Measurements from ENCODE around the gene SVBP. TPM values are rescaled to one million over a fixed set of nuclear protein-coding genes. Genes with fewer than 3 reads are reported as not detected.

SVBP gene
- polyA plus RNA-seq, 2 of the 4 experiments (the other 2 are of a cell fraction): 9.1 to 24.8 TPM

GRCh38 chr1:42797979-42798378 lies 19.2 kb downstream of the SVBP start (continued):
- TF ChIP-seq USF2 (IDR thresholded peaks at IDR 0.05): no peak

GRCh38 chr1:42797414-42797813 lies 19.8 kb downstream of the SVBP start:
- ChIA-PET CTCF (interaction anchor here (1.2 kb wide), 1 partner anchor 20 kb away, joined by 3 read pairs; no protein-coding TSS in a partner anchor), POLR2A (no interaction called here)
- WGBS (ENCODE audit: missing lambda C conversion rate): 71% methylated on average over 3 of the region's 3 CpGs
- H3K4me1 ChIP-seq: no peaks in the 10 kb centered on the region
- no peak for ATAC-seq
- no peak for FAIRE-seq
- no peak overlapping the region for H3K4me3 ChIP-seq
- H3K27ac ChIP-seq: no peak overlapping the region
- no peaks in the 10 kb centered on the region for H3K9me3 ChIP-seq
- DNase-seq (ENCODE audit: low read depth in 1 of 2, low spot score in 1 of 2): no peak
- TF ChIP-seq HES2 (IDR thresholded peaks at IDR 0.05) (no peak), RFX5 (IDR thresholded peaks at IDR 0.05) (no peak)
- no peak overlapping the region for H3K4me2 ChIP-seq

GRCh38 chr1:42793824-42794223 lies 23.4 kb downstream of the SVBP start:
- no peaks in the 10 kb centered on the region for H3K9me3 ChIP-seq
- H3K4me1 ChIP-seq: no peaks in the 10 kb centered on the region
- DNase-seq (ENCODE audit: low read depth in 1 of 2, low spot score in 1 of 2): no peak
- no peak overlapping the region for H3K4me3 ChIP-seq
- WGBS (ENCODE audit: missing lambda C conversion rate): 83% methylated on average over 2 of the region's 2 CpGs
- no peak for ATAC-seq
- ChIA-PET CTCF (interaction anchor here (1.4 kb wide), 1 partner anchor 129 kb away, joined by 7 read pairs; no protein-coding TSS in a partner anchor), POLR2A (interaction anchor here (0.8 kb wide), 1 partner anchor 112 kb away, joined by 3 read pairs; the partner anchor contains the start of gene YBX1)
- FAIRE-seq: no peak
- H3K4me2 ChIP-seq: no peak overlapping the region
- TF ChIP-seq RFX5 (IDR thresholded peaks at IDR 0.05) (no peak), POLR2A (IDR thresholded peaks at IDR 0.05; ENCODE audit: low read length) (no peak), POLR2AphosphoS2 (conservative IDR thresholded peaks at IDR 0.05; ENCODE audit: low read length) (no peak), JUNB (IDR thresholded peaks at IDR 0.05) (no peak), NR3C1 (IDR thresholded peaks at IDR 0.05) (no peak), MAFK (IDR thresholded peaks at IDR 0.05; ENCODE audit: partially characterized antibody) (no peak), ZC3H11A (IDR thresholded peaks at IDR 0.05) (no peak)
- H3K27ac ChIP-seq: no peak overlapping the region

GRCh38 chr1:42788021-42788420 lies 29.2 kb downstream of the SVBP start:
- H3K9me3 ChIP-seq: no peaks in the 10 kb centered on the region
- POLR2A ChIA-PET: no interaction called here
- CTCF ChIA-PET: interaction anchor here (1.0 to 2.0 kb wide), 2 partner anchors 10 to 285 kb away, joined by 3 to 9 read pairs; no protein-coding TSS in a partner anchor
- H3K4me2 ChIP-seq: no peak overlapping the region
- no peak overlapping the region for H3K27ac ChIP-seq
- ATAC-seq: no peak
- H3K4me3 ChIP-seq: no peak overlapping the region
- 95% methylated on average over 1 of the region's 1 CpG for WGBS (ENCODE audit: missing lambda C conversion rate)
- no peak for TF ChIP-seq NFE2L2 (conservative IDR thresholded peaks at IDR 0.05; ENCODE audit: low read length)
- no peak for TF ChIP-seq POLR2A (IDR thresholded peaks at IDR 0.05; ENCODE audit: low read length)
- TF ChIP-seq RNF2 (IDR thresholded peaks at IDR 0.05; ENCODE audit: borderline replicate concordance, low read depth): no peak
- no peak for TF ChIP-seq BCL3 (IDR thresholded peaks at IDR 0.05)
- TF ChIP-seq CBX8 (IDR thresholded peaks at IDR 0.05): no peak
- TF ChIP-seq CHD2 (IDR thresholded peaks at IDR 0.05; ENCODE audit: low read length, partially characterized antibody): no peak
- TF ChIP-seq SMC3 (IDR thresholded peaks at IDR 0.05): no peak
- no peak for TF ChIP-seq MAFK (IDR thresholded peaks at IDR 0.05; ENCODE audit: partially characterized antibody)
- no peak for TF ChIP-seq ESRRA (IDR thresholded peaks at IDR 0.05; ENCODE audit: borderline replicate concordance, low read length)
- TF ChIP-seq RFX5 (IDR thresholded peaks at IDR 0.05): no peak
- TF ChIP-seq POLR2AphosphoS2 (conservative IDR thresholded peaks at IDR 0.05; ENCODE audit: low read length): no peak
- TF ChIP-seq ZSCAN20 (CRISPR knock-in tag; IDR thresholded peaks at IDR 0.05): no peak
- TF ChIP-seq FOSL2 (IDR thresholded peaks at IDR 0.05): no peak
- no peak for TF ChIP-seq FOSL2 (CRISPR knock-in tag; IDR thresholded peaks at IDR 0.05)
- TF ChIP-seq REST (IDR thresholded peaks at IDR 0.05): no peak
- TF ChIP-seq HOXB5 (CRISPR knock-in tag; IDR thresholded peaks at IDR 0.05): no peak
- TF ChIP-seq E2F6 (IDR thresholded peaks at IDR 0.05; ENCODE audit: borderline replicate concordance, low read depth): no peak
- TF ChIP-seq CBX2 (IDR thresholded peaks at IDR 0.05; ENCODE audit: borderline replicate concordance, low read depth): no peak
- TF ChIP-seq HEYL (CRISPR knock-in tag; IDR thresholded peaks at IDR 0.05): no peak
- no peak for TF ChIP-seq ATOH8 (CRISPR knock-in tag; IDR thresholded peaks at IDR 0.05; ENCODE audit: low read depth)
- no peak for DNase-seq (ENCODE audit: low read depth in 1 of 2, low spot score in 1 of 2)
- no peak for FAIRE-seq
- H3K4me1 ChIP-seq: no peaks in the 10 kb centered on the region

All from A549 (cell line).